ENCODE measurements around the gene CDK16.

The CDK16 gene

DNA sequence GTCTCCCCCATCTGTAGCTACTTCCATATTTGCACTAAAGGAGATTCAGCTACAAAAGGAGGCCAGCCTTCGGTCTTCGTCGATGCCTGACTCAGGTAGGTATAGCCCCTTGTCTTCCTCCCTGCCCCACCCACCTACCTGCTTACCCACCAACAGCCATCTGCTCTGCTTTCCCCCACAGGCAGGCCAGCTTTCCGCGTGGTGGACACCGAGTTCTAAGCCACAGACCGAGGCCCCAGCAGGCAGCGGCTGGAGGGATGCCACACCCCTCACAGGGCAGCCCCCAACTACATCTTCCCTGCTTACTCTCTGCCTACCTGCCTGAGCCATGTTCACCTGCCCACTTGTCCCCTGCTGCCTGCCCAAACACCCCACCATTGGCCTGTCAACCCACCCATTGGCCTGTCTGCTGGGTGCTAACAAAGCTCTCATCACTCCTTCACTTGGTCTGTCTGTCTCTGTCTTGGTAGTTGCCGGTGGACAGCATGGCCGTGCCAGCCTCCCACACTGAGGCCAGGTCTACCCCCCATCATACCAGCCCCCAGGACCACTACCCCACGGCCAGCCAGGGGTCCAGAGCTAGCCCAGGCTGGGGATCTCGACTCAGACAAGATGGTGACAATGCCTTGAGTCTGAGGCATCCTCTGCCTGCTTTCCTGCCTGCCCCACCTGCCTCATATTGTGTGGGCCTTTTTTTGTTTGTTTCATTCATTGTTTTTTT, 10.2 kb downstream of the CDK16 start:
- ChIA-PET CTCF (no interaction called here), POLR2A (interaction anchor here (0.7 to 1.3 kb wide), 3 partner anchors 9 to 11 kb away, joined by 3 to 5 read pairs (median 3); partner anchors contain the start of gene CDK16)
- DNase-seq (ENCODE audit: extremely low spot score): no peak
- TF ChIP-seq ZNF384 (IDR thresholded peaks at IDR 0.05) (no peak), BHLHE40 (IDR thresholded peaks at IDR 0.05; ENCODE audit: borderline replicate concordance) (no peak), SUZ12 (IDR thresholded peaks at IDR 0.05) (no peak), FOXM1 (IDR thresholded peaks at IDR 0.05; ENCODE audit: borderline replicate concordance) (no peak), TARDBP (IDR thresholded peaks at IDR 0.05) (no peak), HDGF (IDR thresholded peaks at IDR 0.05; ENCODE audit: borderline replicate concordance) (no peak), ELF4 (IDR thresholded peaks at IDR 0.05) (no peak), ARNT (IDR thresholded peaks at IDR 0.05) (no peak)

DNA sequence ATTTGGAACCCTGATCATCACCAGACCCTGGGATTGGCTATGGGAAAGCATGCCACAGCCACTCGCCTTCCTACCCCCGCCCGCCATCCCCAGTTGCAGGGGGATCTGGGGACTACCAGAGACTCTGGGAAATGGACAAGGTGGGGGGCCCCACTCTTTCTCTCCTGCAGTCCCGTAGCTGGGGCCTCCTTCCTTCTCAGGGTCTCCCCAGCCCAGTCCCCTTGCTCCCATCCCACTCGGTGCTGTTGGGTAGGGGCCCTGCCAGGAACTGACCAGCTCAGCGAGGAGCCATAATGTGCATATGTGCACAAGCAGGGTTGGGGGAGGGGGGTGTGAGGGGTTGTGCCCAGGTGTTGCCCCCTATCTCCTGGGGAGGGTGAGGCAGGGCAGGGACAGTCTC, 10.9 kb downstream of the CDK16 start:
- DNase-seq (ENCODE audit: extremely low spot score): no peak
- TF ChIP-seq SUZ12 (IDR thresholded peaks at IDR 0.05): no peak
- TF ChIP-seq LEF1 (IDR thresholded peaks at IDR 0.05; ENCODE audit: borderline replicate concordance): no peak
- no peak for TF ChIP-seq HDGF (IDR thresholded peaks at IDR 0.05; ENCODE audit: borderline replicate concordance)
- TF ChIP-seq TARDBP (IDR thresholded peaks at IDR 0.05): no peak
- no peak for TF ChIP-seq ARNT (IDR thresholded peaks at IDR 0.05)
- TF ChIP-seq ELF4 (IDR thresholded peaks at IDR 0.05): no peak
- no peak for TF ChIP-seq FOXM1 (IDR thresholded peaks at IDR 0.05; ENCODE audit: borderline replicate concordance)
- no peak for TF ChIP-seq ZNF384 (IDR thresholded peaks at IDR 0.05)
- no peak for TF ChIP-seq SP1 (IDR thresholded peaks at IDR 0.05)
- no peak for TF ChIP-seq FOXK2 (IDR thresholded peaks at IDR 0.05)
- TF ChIP-seq FOXA1 (IDR thresholded peaks at IDR 0.05): no peak
- TF ChIP-seq BHLHE40 (IDR thresholded peaks at IDR 0.05; ENCODE audit: borderline replicate concordance): no peak
- no peak for TF ChIP-seq NFRKB (IDR thresholded peaks at IDR 0.05)
- TF ChIP-seq CTBP1 (IDR thresholded peaks at IDR 0.05; ENCODE audit: borderline replicate concordance): no peak
- TF ChIP-seq, protein P1, sequence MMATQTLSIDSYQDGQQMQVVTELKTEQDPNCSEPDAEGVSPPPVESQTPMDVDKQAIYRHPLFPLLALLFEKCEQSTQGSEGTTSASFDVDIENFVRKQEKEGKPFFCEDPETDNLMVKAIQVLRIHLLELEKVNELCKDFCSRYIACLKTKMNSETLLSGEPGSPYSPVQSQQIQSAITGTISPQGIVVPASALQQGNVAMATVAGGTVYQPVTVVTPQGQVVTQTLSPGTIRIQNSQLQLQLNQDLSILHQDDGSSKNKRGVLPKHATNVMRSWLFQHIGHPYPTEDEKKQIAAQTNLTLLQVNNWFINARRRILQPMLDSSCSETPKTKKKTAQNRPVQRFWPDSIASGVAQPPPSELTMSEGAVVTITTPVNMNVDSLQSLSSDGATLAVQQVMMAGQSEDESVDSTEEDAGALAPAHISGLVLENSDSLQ (IDR thresholded peaks at IDR 0.05): no peak
- TF ChIP-seq L3MBTL2 (conservative IDR thresholded peaks at IDR 0.05): no peak
- ChIA-PET CTCF (no interaction called here), POLR2A (interaction anchor here (0.9 kb wide), 1 partner anchor 11 kb away, joined by 3 read pairs; the partner anchor contains the start of gene CDK16)

DNA sequence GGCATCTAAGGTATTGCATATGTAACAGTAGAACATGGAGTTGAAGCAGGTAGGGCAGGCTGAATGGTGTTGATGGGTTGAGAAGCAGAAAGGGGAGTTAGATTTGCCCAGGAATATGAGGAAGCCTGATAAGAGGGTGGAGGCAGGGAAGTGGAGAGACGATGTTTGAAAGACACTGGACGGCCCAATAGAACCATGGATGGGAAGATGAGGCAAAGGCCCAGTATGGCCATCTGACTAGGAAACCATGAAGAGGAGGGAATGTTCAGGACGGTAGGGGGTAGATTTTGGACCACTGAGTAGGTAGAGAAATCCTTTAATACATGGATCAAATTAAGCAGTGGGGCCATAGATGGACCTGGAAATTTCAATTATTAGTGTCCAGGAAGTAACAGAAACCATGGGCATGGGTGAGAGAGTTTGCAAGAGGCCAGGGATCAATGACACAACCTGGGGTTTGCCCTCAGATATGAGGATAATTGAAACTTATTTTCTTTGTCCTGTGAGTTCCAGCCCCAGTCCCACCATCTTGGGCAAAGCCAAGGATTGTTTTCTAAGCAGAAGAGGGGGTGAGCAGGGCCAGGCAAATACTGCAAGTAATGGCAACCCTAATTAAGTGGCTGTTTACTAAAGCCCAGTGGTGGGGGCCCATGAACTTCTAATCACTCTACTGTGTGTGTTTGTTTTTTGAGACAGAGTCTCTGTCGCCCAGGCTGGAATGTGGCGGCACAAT, 11.8 kb downstream of the CDK16 start:
- TF ChIP-seq ARNT (IDR thresholded peaks at IDR 0.05) (no peak), ZNF384 (IDR thresholded peaks at IDR 0.05) (no peak), BHLHE40 (IDR thresholded peaks at IDR 0.05; ENCODE audit: borderline replicate concordance) (no peak; the same call in 1 of the 2 replicates), HDGF (IDR thresholded peaks at IDR 0.05; ENCODE audit: borderline replicate concordance) (no peak), TARDBP (IDR thresholded peaks at IDR 0.05) (no peak), FOXA1 (IDR thresholded peaks at IDR 0.05) (no peak), SP1 (IDR thresholded peaks at IDR 0.05) (no peak), NFRKB (IDR thresholded peaks at IDR 0.05) (no peak), SUZ12 (IDR thresholded peaks at IDR 0.05) (no peak), LEF1 (IDR thresholded peaks at IDR 0.05; ENCODE audit: borderline replicate concordance) (no peak), FOXK2 (IDR thresholded peaks at IDR 0.05) (no peak), L3MBTL2 (conservative IDR thresholded peaks at IDR 0.05) (no peak), ELF4 (IDR thresholded peaks at IDR 0.05) (no peak), CTBP1 (IDR thresholded peaks at IDR 0.05; ENCODE audit: borderline replicate concordance) (no peak)
- ChIA-PET POLR2A (interaction anchor here (1.0 kb wide), 1 partner anchor 132 kb away, joined by 3 read pairs; no protein-coding TSS in a partner anchor), CTCF (no interaction called here)
- DNase-seq (ENCODE audit: extremely low spot score): no peak

DNA sequence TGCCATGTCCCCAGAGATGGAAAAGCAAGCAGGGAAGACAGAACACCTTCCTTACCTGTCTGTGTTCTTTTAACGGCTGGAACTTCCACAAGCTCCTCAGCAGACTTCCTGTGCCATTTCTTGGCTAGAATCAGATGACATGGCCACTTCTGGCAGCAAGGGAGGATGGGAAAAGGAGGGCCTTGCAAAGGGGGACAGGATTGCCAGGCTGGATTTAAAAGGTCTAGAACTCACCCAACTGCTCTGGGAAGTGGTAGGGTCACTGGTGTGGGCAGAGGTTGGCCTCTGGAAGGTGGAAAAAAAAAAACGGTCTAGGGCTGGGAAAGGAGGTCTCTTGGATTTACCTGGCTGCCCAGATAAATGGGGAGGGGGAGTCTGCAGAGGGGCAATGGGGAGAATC, 12.7 kb downstream of the CDK16 start:
- POLR2A ChIA-PET: interaction anchor here (1.0 kb wide), 1 partner anchor 131 kb away, joined by 3 read pairs; no protein-coding TSS in a partner anchor
- TF ChIP-seq ELF4 (IDR thresholded peaks at IDR 0.05): no peak
- no peak for TF ChIP-seq SUZ12 (IDR thresholded peaks at IDR 0.05)
- TF ChIP-seq ARNT (IDR thresholded peaks at IDR 0.05): no peak
- TF ChIP-seq FOXM1 (IDR thresholded peaks at IDR 0.05; ENCODE audit: borderline replicate concordance): no peak
- no peak for TF ChIP-seq SP1 (IDR thresholded peaks at IDR 0.05)
- CTCF ChIA-PET: no interaction called here
- DNase-seq (ENCODE audit: extremely low spot score): no peak

DNA sequence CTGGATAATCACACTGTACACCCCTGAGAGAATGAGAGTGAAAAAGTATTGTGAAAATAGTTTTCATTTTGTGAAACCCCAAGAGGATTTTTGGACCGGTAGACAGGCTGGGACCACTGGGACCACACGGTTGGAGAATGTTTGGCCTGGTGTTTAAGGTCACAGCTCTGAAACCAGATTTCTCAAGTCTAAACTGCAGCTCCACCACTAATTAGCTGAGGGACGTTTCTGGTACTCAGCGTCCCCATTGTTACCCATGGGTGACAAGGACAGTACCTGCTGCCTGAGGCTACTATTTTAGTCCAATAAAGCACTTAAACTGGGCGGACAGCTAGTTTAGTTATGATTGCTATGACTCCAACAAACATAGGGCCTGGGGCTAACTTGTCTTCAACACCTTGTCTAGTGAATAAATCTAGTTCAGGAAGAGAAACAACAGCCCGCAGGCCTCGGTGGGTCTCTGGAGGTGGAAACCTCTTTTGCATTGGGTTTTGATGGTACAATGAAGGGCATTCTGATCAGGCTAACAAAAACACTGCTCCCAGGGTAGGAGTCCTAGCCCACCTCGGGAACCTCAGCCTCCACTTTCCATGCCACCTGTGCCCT, 13.8 kb downstream of the CDK16 start:
- TF ChIP-seq FOXA1 (IDR thresholded peaks at IDR 0.05): no peak
- ChIA-PET CTCF (no interaction called here), POLR2A (interaction anchor here (0.7 to 2.7 kb wide), 8 partner anchors 12 to 152 kb away, joined by 3 to 21 read pairs (median 8); no protein-coding TSS in a partner anchor)
- DNase-seq (ENCODE audit: extremely low spot score): no peak

DNA sequence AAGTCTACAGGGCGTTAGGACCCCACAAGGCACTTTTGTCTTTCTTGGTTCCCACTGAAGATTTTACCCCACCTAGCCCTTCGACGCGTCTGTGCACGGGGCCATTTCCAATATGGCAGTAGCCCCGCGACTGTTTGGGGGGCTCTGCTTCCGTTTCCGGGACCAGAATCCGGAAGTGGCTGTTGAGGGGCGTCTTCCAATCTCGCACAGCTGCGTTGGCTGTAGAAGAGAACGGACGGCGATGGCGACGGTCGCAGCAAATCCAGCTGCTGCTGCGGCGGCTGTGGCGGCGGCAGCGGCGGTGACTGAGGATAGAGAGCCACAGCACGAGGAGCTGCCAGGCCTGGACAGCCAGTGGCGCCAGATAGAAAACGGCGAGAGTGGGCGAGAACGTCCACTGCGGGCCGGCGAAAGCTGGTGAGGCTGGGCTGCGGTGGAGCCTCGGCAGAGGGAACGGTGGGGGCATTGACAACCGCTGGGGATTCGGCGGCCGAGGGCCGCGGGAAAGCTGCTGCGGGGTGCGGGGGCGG, 14.4 kb downstream of the CDK16 start, which contains the start of gene USP11:
Gene USP11 (plus strand): TSS at position 207 of the 530 bp plus-strand sequence. CDS start 35 bp downstream, at position 242.
- ChIA-PET CTCF (interaction anchor here (0.6 kb wide), 2 partner anchors 82 to 91 kb away, joined by 3 read pairs; no protein-coding TSS in a partner anchor), POLR2A (interaction anchor here (0.5 to 2.7 kb wide), 17 partner anchors 12 to 339 kb away, joined by 3 to 21 read pairs (median 4); no protein-coding TSS in a partner anchor)
- TF ChIP-seq LEF1 (IDR thresholded peaks at IDR 0.05; ENCODE audit: borderline replicate concordance) (no peak), L3MBTL2 (conservative IDR thresholded peaks at IDR 0.05) (peak; percentile 94), ELF4 (IDR thresholded peaks at IDR 0.05) (peak; percentile 83), ZNF384 (IDR thresholded peaks at IDR 0.05) (no peak), TARDBP (IDR thresholded peaks at IDR 0.05) (no peak), HDGF (IDR thresholded peaks at IDR 0.05; ENCODE audit: borderline replicate concordance) (no peak), SP1 (IDR thresholded peaks at IDR 0.05) (no peak), NFRKB (IDR thresholded peaks at IDR 0.05) (peak; percentile 21; the same call in 1 of the 2 replicates)
- peak; percentile 46 for DNase-seq (ENCODE audit: extremely low spot score)

Data from HEK293T (cell line).